Stimulated activated memory B cell treated with anti-CD40 and anti-IgM and Interleukin-4, amounts not matched to agents 10 μg/mL and 1 μg/mL and 100 μg/mL, for 72 hours (primary cell): ENCODE results near the gene DGCR2.
"Not testable (repeated sequence)": the region's sequence is repeated elsewhere in the genome, so short reads cannot be mapped to it uniquely, and the experiment has no call there.

Experiments
- ATAC-seq: fragments of 150-1000 bp; cut with Tn5 transposase; 2 replicates; pipeline ENCODE4 v1.10.0; 2021
- H3K27ac Mint-ChIP-seq: one replicate; pipeline ENCODE4 v1.8.0; 2022; ENCODE audit warnings: mild to moderate bottlenecking, mixed read lengths
- H3K27me3 Mint-ChIP-seq: one replicate; pipeline ENCODE4 v1.8.0; 2022; ENCODE audit warnings: mixed read lengths
- H3K36me3 Mint-ChIP-seq: one replicate; pipeline ENCODE4 v1.8.0; 2022; ENCODE audit warnings: mixed read lengths
- H3K4me1 Mint-ChIP-seq: one replicate; pipeline ENCODE4 v1.8.0; 2022; ENCODE audit warnings: mixed read lengths
- H3K4me3 Mint-ChIP-seq: one replicate; pipeline ENCODE4 v1.8.0; 2022; ENCODE audit warnings: mild to moderate bottlenecking, moderate library complexity, mixed read lengths
- H3K9me3 Mint-ChIP-seq: one replicate; pipeline ENCODE4 v1.8.0; 2022; ENCODE audit warnings: mixed read lengths

The DGCR2 gene

DNA sequence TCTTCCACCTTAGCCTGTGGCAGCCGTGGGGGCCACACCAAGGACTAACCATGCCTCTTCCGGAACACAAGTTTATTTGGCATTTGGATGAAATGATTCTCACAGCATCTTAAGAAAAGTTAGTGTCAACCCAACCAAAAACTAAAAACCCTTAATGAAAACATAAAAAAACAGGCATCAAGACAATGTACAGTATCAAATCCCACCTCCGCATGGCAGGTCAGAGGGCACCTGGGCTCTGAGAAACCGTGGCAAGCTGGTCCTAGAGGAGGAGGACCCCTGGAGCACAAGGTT lies 86.0 kb downstream of the DGCR2 start:
- H3K36me3 Mint-ChIP-seq, result peaks cover 31% of the 10 kb centered on the region
- no peak for ATAC-seq
- peaks cover 5% of the 10 kb centered on the region for H3K27me3 Mint-ChIP-seq
- H3K4me1 Mint-ChIP-seq, result peaks cover 10% of the 10 kb centered on the region
- no peaks in the 10 kb centered on the region for H3K9me3 Mint-ChIP-seq
- H3K27ac Mint-ChIP-seq, result no peak overlapping the region
- H3K4me3 Mint-ChIP-seq, result no peak overlapping the region

DNA sequence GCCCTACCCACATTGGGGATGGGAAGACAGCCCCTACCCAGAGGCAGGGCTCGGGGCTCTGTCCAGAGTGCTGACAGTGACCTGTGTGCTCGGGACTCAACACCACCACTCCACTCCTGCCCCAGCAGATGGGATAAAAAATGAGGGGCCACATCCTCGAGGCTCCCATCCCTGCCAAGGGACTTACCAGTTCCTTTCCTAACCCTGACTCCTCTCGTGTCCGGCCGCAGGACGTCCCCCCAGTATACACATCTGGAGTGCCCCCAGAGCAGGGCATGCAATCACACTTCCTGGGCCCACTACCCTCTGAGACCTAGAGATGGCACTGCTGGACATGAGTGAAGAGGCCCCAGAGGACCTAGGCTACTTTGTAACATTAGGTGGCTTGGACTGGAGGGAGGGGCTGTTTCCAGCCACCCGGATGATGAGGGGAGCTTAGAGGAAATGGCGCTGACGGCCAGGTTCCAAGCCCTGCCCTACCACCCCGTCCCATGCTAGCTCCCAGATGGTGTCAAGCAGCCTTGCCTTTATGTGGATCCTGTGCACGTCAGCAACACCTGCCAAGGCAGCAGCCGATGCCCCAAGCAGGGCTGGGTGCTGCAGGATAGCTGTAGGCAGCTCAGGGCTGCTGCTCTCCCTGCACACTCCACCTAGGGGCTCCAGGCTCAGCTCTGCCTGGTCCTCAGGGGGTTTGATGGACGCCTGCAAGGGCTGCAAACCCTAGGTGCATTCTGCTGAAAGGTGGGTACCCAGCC lies 86.6 kb downstream of the DGCR2 start:
- Mint-ChIP-seq H3K36me3 (peaks cover 26% of the 10 kb centered on the region), H3K9me3 (no peaks in the 10 kb centered on the region), H3K27me3 (peaks cover 10% of the 10 kb centered on the region), H3K4me1 (peaks cover 10% of the 10 kb centered on the region), H3K4me3 (no peak overlapping the region), H3K27ac (no peak overlapping the region)
- no peak for ATAC-seq

DNA sequence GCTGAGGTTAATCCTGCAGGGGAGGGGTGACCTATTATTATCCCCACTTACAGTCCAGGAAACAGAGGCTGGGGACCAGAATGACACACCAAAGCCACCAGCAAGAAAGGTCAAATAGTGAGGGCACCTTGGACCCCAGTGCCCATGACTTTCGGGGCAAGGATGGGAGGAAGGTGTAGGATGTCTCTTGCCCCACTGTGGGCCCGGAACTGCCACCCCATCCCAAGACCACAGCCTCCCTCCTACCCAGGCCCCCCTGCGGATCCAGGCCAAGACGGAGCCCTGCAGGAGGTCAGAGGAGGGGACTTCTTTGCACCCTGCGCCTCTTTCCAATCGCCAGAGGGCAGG lies 87.1 kb downstream of the DGCR2 start:
- H3K9me3 Mint-ChIP-seq, H3K4me3 Mint-ChIP-seq, H3K4me1 Mint-ChIP-seq, ATAC-seq, H3K27ac Mint-ChIP-seq: not testable (repeated sequence)
- peaks cover 13% of the 10 kb centered on the region for H3K27me3 Mint-ChIP-seq
- H3K36me3 Mint-ChIP-seq, result peaks cover 21% of the 10 kb centered on the region

DNA sequence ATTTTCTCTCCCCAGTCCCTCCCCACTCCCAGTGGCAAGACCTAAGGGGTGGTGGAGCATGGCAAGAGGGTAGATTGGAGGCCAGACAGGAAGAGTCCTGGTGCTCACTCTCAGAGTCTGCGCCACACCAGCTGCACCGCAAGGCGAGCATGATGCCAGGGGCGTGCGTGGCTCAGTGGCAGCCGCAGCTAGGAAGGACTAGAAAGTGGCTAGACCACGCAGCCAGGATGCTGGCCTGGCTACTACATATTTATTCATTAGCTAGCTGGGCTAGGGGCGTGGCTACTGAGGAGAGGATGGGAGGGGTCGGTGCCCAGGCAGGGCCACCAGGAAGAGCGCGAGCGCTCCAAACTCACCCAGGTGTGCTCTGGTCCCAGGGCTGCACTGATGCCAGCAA lies 87.5 kb downstream of the DGCR2 start:
- not testable (repeated sequence) for ATAC-seq, H3K4me3 Mint-ChIP-seq, H3K4me1 Mint-ChIP-seq, H3K9me3 Mint-ChIP-seq, H3K27ac Mint-ChIP-seq
- Mint-ChIP-seq H3K27me3 (peaks cover 13% of the 10 kb centered on the region), H3K36me3 (peaks cover 17% of the 10 kb centered on the region)

DNA sequence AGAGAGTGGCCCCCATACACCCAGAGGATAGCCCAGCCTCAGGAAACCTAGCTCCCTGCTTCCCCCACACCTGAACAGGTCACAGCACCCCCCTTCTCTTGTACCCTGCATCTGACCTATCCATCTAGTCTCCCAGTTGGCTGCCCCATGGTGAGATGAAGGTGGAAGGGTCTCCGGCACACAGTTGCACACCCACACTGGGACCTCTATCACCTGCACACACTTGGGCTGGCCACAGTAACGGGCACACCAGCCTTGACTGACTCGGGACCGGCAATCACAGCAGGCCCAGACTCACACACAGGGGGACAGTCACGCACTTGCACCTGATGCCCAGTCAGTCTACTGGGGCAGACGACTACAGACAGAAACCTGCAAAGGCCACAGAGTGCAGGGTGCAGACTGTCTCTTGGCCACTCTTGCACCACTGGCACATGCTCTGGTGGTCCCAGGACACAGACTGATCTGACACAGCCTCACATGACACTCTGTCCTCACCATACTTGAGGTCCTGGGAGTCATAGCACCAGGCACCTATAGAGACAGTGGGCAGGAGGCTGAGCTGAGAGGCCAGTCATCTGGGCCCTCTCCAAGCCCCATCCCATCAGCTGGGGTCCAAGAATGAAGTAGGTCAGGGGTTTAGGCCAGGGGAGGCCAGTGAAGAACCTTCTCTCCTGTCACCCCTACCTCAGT lies 88.0 kb downstream of the DGCR2 start:
- not testable (repeated sequence) for H3K27ac Mint-ChIP-seq, H3K4me3 Mint-ChIP-seq

DNA sequence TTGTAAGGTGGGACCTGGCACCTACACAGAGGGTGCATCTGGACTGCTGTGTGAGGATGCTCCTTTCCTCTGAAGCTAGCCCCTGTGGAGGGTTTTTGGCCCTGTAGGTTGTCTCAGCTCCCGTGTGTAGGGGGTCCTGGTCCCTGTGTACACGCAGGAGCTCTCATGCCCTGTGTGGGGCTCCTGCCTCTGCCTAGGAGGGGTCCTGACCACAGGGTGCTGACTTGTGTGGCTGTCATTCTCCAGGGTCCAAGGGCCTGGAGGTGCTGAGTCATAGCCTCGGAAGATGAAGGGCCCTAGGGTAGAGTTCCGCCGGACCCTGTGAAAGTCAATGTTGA lies 88.7 kb downstream of the DGCR2 start:
- H3K27ac Mint-ChIP-seq, H3K9me3 Mint-ChIP-seq, H3K36me3 Mint-ChIP-seq, ATAC-seq, H3K4me3 Mint-ChIP-seq: not testable (repeated sequence)
- Mint-ChIP-seq H3K4me1 (peaks cover 16% of the 10 kb centered on the region), H3K27me3 (peaks cover 20% of the 10 kb centered on the region)

More for the DNA sequence above, 88.0 kb downstream of the DGCR2 start:
- not testable (repeated sequence) for H3K9me3 Mint-ChIP-seq, H3K4me1 Mint-ChIP-seq, ATAC-seq
- H3K27me3 Mint-ChIP-seq, result peaks cover 14% of the 10 kb centered on the region
- H3K36me3 Mint-ChIP-seq, result peaks cover 11% of the 10 kb centered on the region

DNA sequence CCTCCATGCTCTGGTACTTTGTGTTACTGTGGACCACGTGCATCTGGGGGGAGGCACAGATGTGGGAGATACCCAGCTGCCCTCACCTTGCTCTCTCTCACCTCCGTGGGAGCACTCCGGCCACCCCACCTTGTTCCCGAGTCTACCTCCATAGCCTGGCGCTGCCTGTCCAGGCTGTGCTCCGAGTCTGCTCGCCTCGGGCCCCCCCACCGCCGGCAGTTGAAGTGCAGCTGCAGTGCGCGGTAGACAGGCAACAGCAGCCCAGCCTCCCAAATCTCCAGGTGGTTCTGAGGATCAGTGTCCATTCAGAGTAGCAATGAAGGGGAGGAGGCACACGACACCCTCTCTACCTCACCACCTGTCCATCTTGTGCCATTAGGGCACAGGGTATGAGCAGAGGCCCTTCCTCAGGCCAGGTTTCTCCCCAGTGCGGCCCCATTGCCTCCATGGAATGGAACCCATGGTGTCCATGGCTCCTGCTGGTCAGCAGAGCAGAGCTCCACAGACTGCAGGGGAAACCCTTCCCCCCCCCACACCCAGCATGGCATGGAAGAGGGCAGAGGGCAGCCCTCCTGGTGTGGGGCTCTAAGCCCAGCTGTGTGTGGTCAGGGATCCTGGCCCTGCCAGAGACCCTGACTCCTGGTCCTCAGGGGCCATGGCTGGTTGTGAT lies 89.2 kb downstream of the DGCR2 start:
- not testable (repeated sequence) for H3K4me3 Mint-ChIP-seq, H3K27ac Mint-ChIP-seq, ATAC-seq, H3K36me3 Mint-ChIP-seq, H3K9me3 Mint-ChIP-seq
- peaks cover 26% of the 10 kb centered on the region for H3K27me3 Mint-ChIP-seq
- H3K4me1 Mint-ChIP-seq, result peaks cover 17% of the 10 kb centered on the region

DNA sequence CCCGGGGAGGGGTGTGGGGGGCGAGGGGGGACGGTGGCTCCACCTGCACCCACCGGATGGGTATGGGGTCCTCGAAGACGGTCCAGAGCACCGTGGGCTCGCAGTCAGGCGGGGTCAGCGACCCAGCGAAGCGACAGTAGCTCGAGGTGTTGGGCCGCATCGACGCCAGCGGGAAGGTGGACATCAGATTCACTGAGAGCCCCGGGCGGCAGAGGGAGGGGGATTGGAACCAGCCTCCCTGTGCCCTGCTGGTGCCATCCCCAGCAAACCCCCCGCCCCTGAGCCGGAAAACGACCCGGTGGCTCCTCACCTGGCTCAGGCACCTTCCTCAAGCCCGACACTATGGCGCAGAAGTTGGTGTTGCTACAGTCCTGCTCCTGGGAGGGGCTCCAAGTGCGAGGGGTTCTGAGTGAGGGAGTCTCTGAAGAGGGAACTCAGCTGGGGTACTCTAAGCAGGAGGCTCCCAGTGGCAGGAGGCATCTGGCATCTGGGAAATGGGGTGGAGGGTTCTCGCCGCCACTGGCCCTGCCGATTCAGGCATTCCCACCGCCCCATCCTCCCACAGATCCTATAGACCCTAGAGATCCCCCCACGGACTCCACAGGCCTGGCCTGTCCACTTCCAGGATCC lies 89.9 kb downstream of the DGCR2 start:
- not testable (repeated sequence) for H3K9me3 Mint-ChIP-seq, H3K27ac Mint-ChIP-seq, H3K4me3 Mint-ChIP-seq, H3K36me3 Mint-ChIP-seq, ATAC-seq
- peaks cover 17% of the 10 kb centered on the region for H3K4me1 Mint-ChIP-seq
- peaks cover 31% of the 10 kb centered on the region for H3K27me3 Mint-ChIP-seq

DNA sequence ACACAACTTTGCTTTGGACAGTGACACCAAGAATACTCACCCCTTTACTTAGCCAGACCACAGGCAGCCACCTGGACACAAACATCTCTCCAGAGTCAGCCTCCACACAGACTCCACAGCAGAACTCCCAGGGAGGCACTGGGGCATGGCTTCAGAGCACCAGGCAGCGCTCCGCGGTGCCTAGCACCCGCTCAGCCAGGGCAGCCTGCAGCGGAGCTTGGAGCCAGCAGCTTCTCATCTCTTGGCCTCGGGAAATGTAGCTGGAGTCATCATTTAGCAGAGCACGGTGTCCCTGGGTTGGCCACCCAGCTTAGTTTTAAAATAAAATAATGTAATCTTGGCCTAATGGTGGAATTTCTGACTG lies 91.3 kb downstream of the DGCR2 start:
- not testable (repeated sequence) for H3K9me3 Mint-ChIP-seq, H3K36me3 Mint-ChIP-seq, ATAC-seq, H3K27ac Mint-ChIP-seq, H3K4me3 Mint-ChIP-seq
- Mint-ChIP-seq H3K4me1 (peaks cover 18% of the 10 kb centered on the region), H3K27me3 (peaks cover 40% of the 10 kb centered on the region)

DNA sequence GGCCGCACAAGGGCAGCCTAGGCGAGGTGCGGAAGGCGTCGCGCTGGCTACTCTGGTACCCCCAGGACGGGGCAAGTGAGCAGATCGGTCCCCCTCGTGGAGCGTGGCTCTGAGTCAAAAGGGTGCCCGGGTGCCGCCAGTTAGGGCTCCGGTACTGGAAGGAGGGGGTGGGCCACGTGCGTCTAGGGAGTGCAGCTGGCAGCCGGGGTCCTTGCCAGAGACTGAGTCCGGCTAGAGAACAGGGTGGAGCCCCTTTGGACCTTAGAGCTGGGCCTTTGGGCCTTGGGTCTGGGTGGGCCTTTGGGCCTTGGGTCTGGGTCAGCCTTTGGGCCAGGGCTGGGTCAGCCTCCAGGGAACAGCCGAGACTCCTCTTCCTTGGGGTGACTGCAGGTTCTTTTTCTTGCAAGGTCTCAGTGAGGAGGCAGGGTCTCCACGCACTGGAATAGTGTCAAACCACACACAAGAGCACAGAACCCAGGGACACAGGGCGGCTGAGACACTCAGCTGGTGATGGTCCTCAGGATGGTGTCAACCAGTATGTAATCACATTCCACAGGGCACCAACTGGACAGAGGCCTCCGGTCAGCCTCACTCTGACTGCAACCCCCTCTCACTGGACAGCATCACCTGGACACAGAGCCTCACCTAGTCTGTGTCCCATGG lies 91.9 kb downstream of the DGCR2 start:
- not testable (repeated sequence) for H3K9me3 Mint-ChIP-seq, H3K4me3 Mint-ChIP-seq, H3K36me3 Mint-ChIP-seq, H3K27ac Mint-ChIP-seq, ATAC-seq
- H3K27me3 Mint-ChIP-seq, result peaks cover 40% of the 10 kb centered on the region
- peaks cover 13% of the 10 kb centered on the region for H3K4me1 Mint-ChIP-seq

DNA sequence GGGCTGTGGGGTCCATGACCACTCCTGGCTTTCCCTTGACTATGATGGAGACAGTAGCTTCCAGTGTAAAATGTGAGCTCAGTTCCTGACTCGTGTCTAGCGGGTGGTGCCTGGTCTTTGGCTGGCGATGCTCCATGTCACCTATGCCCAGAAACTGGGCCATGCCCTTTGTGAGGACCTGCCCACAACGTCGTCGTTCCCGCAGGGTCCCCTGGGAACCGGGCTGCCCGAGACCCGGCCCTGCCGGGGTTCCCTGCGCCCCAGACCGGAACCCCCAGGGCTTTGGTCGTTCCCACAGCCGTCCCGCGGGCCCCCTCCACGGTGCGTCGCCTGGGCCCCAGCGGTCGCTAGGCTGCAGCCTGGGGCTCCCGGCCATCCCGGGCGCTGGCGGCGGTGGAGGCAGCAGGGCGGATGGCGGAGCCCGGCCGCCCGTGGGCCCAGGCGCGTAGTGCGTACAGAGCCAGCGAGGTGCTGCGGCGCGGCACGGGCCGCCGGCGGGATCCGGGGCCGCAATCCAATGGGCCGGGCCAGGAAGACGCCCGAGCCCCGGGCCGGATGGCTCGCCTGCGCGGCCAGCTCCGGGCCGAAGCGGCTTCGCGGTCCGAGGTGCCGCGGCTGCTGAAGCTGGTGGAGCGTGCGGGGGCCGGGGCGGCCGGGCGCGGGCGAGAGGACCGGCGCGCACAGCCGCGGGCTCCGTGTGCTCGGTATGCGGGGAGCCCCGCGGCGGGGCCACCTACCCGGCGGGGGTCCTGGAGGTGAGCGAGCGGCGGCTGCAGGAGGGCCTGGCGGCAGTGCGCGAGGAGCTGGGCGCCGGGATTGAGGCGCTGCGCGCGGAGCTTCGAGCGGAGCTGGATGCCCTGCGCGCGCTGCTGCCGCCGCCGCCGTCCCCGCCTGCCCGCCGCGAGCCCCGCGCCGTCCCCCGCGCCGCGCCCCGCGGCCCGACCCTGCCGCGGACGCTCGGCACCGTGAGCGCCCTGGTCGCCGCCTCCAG lies 92.8 kb downstream of the DGCR2 start:
- not testable (repeated sequence) for H3K27ac Mint-ChIP-seq, ATAC-seq, H3K9me3 Mint-ChIP-seq, H3K4me3 Mint-ChIP-seq, H3K36me3 Mint-ChIP-seq
- Mint-ChIP-seq H3K27me3 (peaks cover 43% of the 10 kb centered on the region), H3K4me1 (peaks cover 13% of the 10 kb centered on the region)

DNA sequence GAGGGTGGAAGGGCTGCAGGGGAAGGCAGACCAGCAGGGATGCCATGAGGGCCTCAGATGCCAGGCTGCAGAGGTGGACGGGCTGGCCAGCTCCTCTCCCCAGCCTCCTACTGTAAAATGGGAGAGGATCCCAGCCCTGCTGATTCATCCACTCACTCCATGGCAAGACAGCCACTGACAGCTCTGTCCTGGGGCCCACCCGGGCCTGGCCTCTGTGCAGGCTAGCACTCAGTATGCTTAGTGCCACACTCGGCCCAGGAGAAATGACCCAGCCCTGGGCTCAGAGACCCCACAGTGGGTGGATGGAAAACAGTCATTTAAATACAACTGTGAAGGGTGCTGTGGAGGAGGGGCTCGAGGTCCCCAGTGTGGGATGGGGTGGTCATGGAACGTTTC lies 94.2 kb downstream of the DGCR2 start:
- peaks cover 55% of the 10 kb centered on the region for H3K27me3 Mint-ChIP-seq
- H3K36me3 Mint-ChIP-seq, H3K4me3 Mint-ChIP-seq, H3K27ac Mint-ChIP-seq, H3K9me3 Mint-ChIP-seq, ATAC-seq: not testable (repeated sequence)
- peaks cover 13% of the 10 kb centered on the region for H3K4me1 Mint-ChIP-seq

DNA sequence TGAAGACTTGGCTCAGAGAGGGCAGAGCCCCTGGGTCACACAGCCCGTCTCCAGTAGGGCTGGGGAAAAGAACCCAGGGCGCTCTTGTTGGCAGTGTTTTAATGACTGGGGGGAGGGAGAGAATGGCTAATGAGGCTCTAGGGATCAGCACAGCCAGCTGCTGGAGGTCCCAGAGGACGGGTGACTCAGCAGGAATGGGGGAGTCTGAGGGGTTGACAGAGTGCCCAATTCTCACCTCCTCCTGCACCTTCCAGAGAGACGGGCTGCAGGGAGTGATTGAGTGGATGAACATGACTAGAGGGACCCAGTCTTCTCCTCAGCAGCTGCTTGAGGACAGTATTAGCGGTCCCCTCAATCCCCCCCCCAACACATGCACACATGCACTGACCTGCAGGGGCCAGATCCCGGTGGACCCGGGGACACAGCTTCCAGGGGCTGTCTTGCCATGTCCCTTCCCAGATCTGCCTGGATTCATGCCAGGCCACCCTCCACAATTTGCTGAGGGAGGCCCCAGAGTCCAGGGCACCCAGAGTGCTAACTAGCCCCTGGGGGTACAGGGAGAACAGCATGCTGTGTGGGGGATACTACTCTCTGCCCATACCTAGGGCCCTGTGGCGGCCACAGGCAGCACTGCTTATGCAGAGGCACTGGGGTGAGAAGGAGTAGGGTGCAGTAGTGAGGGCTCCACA lies 94.7 kb downstream of the DGCR2 start:
- not testable (repeated sequence) for H3K27ac Mint-ChIP-seq, H3K9me3 Mint-ChIP-seq, ATAC-seq, H3K4me3 Mint-ChIP-seq, H3K36me3 Mint-ChIP-seq
- Mint-ChIP-seq H3K4me1 (peaks cover 13% of the 10 kb centered on the region), H3K27me3 (peaks cover 55% of the 10 kb centered on the region)

DNA sequence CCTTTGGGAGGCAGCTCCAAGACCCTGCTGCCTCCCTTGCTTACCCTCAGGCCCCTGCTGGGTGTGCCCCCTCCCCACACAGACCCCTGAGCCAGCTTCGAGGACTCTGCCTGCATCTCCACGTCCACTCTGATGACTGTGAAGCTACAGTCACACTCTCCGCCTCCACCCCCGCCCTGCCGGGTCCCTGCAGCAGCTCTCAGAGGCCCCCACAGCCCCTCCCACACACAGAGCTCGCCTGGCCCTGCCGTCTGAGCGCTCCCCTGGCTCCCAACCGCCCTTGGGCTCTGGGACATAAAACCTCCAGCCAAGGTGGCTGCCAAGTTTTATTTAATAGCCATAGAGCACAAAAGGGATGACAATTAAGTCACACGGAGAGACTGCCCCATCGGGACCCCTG lies 96.1 kb downstream of the DGCR2 start:
- not testable (repeated sequence) for H3K36me3 Mint-ChIP-seq, H3K27ac Mint-ChIP-seq, H3K9me3 Mint-ChIP-seq, ATAC-seq, H3K4me3 Mint-ChIP-seq
- Mint-ChIP-seq H3K27me3 (peaks cover 49% of the 10 kb centered on the region), H3K4me1 (peaks cover 13% of the 10 kb centered on the region)
